ENCODE measurements around the gene ERC1.

Gene ERC1

GRCh38 chr12:1300460-1300859 lies 309.4 kb downstream of the ERC1 start:
- Histone ChIP-seq H3K27ac (no peak overlapping the region), H3K27me3 (no peaks in the 10 kb centered on the region), H3K9me3 (no peaks in the 10 kb centered on the region), H3K36me3 (no peaks in the 10 kb centered on the region), H3K4me3 (ENCODE audit: low read depth in 1 of 2, low read length in 1 of 2) (no peak overlapping the region), H3K4me1 (ENCODE audit: control insufficient read depth in 1 of 2, insufficient read depth in 1 of 2, low read depth in 1 of 2, low read length in 1 of 2) (peaks cover 29 to 31% of the 10 kb centered on the region in 2 experiments)
- no peak for TF ChIP-seq CTCF (IDR thresholded peaks at IDR 0.05)

GRCh38 chr12:1302201-1302870 lies 311.3 kb downstream of the ERC1 start:
- H3K4me3 ChIP-seq (ENCODE audit: low read depth in 1 of 2, low read length in 1 of 2) = no peak overlapping the region
- no peaks in the 10 kb centered on the region for H3K9me3 ChIP-seq
- peaks cover 47 to 50% of the 10 kb centered on the region in 2 experiments for H3K4me1 ChIP-seq (ENCODE audit: control insufficient read depth in 1 of 2, insufficient read depth in 1 of 2, low read depth in 1 of 2, low read length in 1 of 2)
- no peak overlapping the region for H3K27ac ChIP-seq
- H3K36me3 ChIP-seq = no peaks in the 10 kb centered on the region
- no peak for TF ChIP-seq CTCF (IDR thresholded peaks at IDR 0.05)
- H3K27me3 ChIP-seq = no peaks in the 10 kb centered on the region

- peaks cover 74 to 77% of the 10 kb centered on the region in 2 experiments for H3K4me1 ChIP-seq (ENCODE audit: control insufficient read depth in 1 of 2, insufficient read depth in 1 of 2, low read depth in 1 of 2, low read length in 1 of 2)
- TF ChIP-seq CTCF (IDR thresholded peaks at IDR 0.05) = no peak
- no peaks in the 10 kb centered on the region for H3K27me3 ChIP-seq
- no peaks in the 10 kb centered on the region for H3K36me3 ChIP-seq
- peak overlapping the region; percentile 81 for H3K27ac ChIP-seq
- peak overlapping the region; percentile 33 to 43 for H3K4me3 ChIP-seq (ENCODE audit: low read depth in 1 of 2, low read length in 1 of 2)
- H3K9me3 ChIP-seq = no peaks in the 10 kb centered on the region
Measured at GRCh38 chr12:1305063-1305434, 314.0 kb downstream of the ERC1 start.

- Histone ChIP-seq H3K9me3 (no peaks in the 10 kb centered on the region), H3K27ac (peak overlapping the region; percentile 81), H3K36me3 (no peaks in the 10 kb centered on the region), H3K4me3 (ENCODE audit: low read depth in 1 of 2, low read length in 1 of 2) (peak overlapping the region; percentile 33 to 43), H3K4me1 (ENCODE audit: control insufficient read depth in 1 of 2, insufficient read depth in 1 of 2, low read depth in 1 of 2, low read length in 1 of 2) (peaks cover 83 to 86% of the 10 kb centered on the region in 2 experiments), H3K27me3 (no peaks in the 10 kb centered on the region)
- TF ChIP-seq CTCF (IDR thresholded peaks at IDR 0.05) = no peak
Measured at GRCh38 chr12:1305791-1306500, 314.9 kb downstream of the ERC1 start.

GRCh38 chr12:1306817-1307216 lies 315.8 kb downstream of the ERC1 start:
- Histone ChIP-seq H3K4me1 (ENCODE audit: control insufficient read depth in 1 of 2, insufficient read depth in 1 of 2, low read depth in 1 of 2, low read length in 1 of 2) (peaks cover 84 to 88% of the 10 kb centered on the region in 2 experiments), H3K9me3 (no peaks in the 10 kb centered on the region), H3K27me3 (no peaks in the 10 kb centered on the region), H3K36me3 (no peaks in the 10 kb centered on the region), H3K4me3 (ENCODE audit: low read depth in 1 of 2, low read length in 1 of 2) (no peak overlapping the region), H3K27ac (peak overlapping the region; percentile 81)
- no peak for TF ChIP-seq CTCF (IDR thresholded peaks at IDR 0.05)
